HEK293 (cell line): ENCODE results near the gene EIF4G3.

Source experiments
- CTCF ChIA-PET: fragments of 350-600 bp; formaldehyde crosslinking; extraction: SDS; loops from one replicate; lab custom pipeline; 2021; ENCODE audit warnings: antibody characterized with exemption; lab: Yijun Ruan, JAX
- POLR2A ChIA-PET: fragments of 300-600 bp; formaldehyde crosslinking; extraction: SDS; loops from one replicate; lab custom pipeline; 2020; ENCODE audit warnings: antibody characterized with exemption, inconsistent platforms; lab: Yijun Ruan, JAX
- H3K27ac ChIP-seq: fragments of 200-500 bp; sonication (Bioruptor generic); 2 replicates; pipeline ENCODE4 v1.5.1; 2014; ENCODE audit warnings: low read depth, low read length, control low read depth, inconsistent platforms; ENCODE audit errors: extremely low read depth
- H3K36me3 ChIP-seq, 2 experiments: fragments of 200-500 bp in 1 of 2; sonication (Bioruptor generic) in 1 of 2; 1 replicate in 1 of 2; 2 replicates in 1 of 2; pipeline ENCODE4 v1.5.1; 2014 to 2017; ENCODE audit warnings: inconsistent platforms in 2 of 2, low read length in 2 of 2; ENCODE audit not compliant: control insufficient read depth in 2 of 2, insufficient read depth in 1 of 2
- H3K4me1 ChIP-seq: fragments of 200-500 bp; sonication (Bioruptor generic); 2 replicates; pipeline ENCODE4 v1.5.1; 2014; ENCODE audit warnings: mild to moderate bottlenecking, low read length, inconsistent platforms; ENCODE audit not compliant: control insufficient read depth, insufficient read depth
- H3K4me3 ChIP-seq: 2 replicates; pipeline ENCODE4 v1.5.1; 2011; ENCODE audit warnings: low read depth, mild to moderate bottlenecking, control low read depth, low read length, moderate library complexity
- H3K9me3 ChIP-seq: fragments of 200-500 bp; sonication (Bioruptor generic); 2 replicates; pipeline ENCODE4 v1.5.1; 2014; ENCODE audit warnings: low read depth, low read length, inconsistent platforms; ENCODE audit not compliant: control insufficient read depth, insufficient read depth
- MZF1 ChIP-seq: fragments of 450-650 bp; formaldehyde crosslinking; IDR thresholded peaks from 2 replicates; pipeline ENCODE4 v1.5.1; 2017; ENCODE audit warnings: missing biosample characterization, missing genetic modification characterization, borderline replicate concordance
- TRIM28 ChIP-seq: IDR thresholded peaks from 2 replicates; pipeline ENCODE4 v1.6.1; 2011; ENCODE audit warnings: low read length, control low read depth, borderline replicate concordance
- ZBTB20 ChIP-seq: fragments of 450-650 bp; formaldehyde crosslinking; IDR thresholded peaks from 2 replicates; pipeline ENCODE4 v1.5.1; 2016; ENCODE audit warnings: missing biosample characterization, missing genetic modification characterization
- ZNF133 ChIP-seq: fragments of 450-650 bp; formaldehyde crosslinking; IDR thresholded peaks from 2 replicates; pipeline ENCODE4 v1.5.1; 2016; ENCODE audit warnings: missing biosample characterization, missing genetic modification characterization
- ZNF146 ChIP-seq: fragments of 450-650 bp; formaldehyde crosslinking; IDR thresholded peaks from 2 replicates; pipeline ENCODE4 v1.5.1; 2016; ENCODE audit warnings: missing biosample characterization, missing genetic modification characterization
- ZNF394 ChIP-seq: fragments of 450-650 bp; formaldehyde crosslinking; IDR thresholded peaks from 2 replicates; pipeline ENCODE4 v1.5.1; 2016; ENCODE audit warnings: missing biosample characterization, missing genetic modification characterization, mild to moderate bottlenecking, moderate library complexity, borderline replicate concordance
- ZNF530 ChIP-seq: fragments of 450-650 bp; formaldehyde crosslinking; IDR thresholded peaks from 2 replicates; pipeline ENCODE4 v1.5.1; 2016; ENCODE audit warnings: low read depth, missing biosample characterization, missing genetic modification characterization
- ZNF549 ChIP-seq: fragments of 450-650 bp; IDR thresholded peaks from 2 replicates; pipeline ENCODE4 v1.5.1; 2018; ENCODE audit warnings: missing biosample characterization, missing genetic modification characterization, mild to moderate bottlenecking, inconsistent platforms, moderate library complexity
- ZNF600 ChIP-seq: fragments of 450-650 bp; formaldehyde crosslinking; IDR thresholded peaks from 2 replicates; pipeline ENCODE4 v1.5.1; 2016; ENCODE audit warnings: missing biosample characterization, missing genetic modification characterization
- ZNF677 ChIP-seq: fragments of 450-650 bp; IDR thresholded peaks from 2 replicates; pipeline ENCODE4 v1.5.0; 2018; ENCODE audit warnings: missing biosample characterization, mild to moderate bottlenecking, missing genetic modification characterization, moderate library complexity
- ZSCAN16 ChIP-seq: fragments of 450-650 bp; formaldehyde crosslinking; IDR thresholded peaks from 2 replicates; pipeline ENCODE4 v1.5.1; 2016; ENCODE audit warnings: missing biosample characterization, missing genetic modification characterization
- TF ChIP-seq, protein P1 (sequence below): fragments of 450-650 bp; formaldehyde crosslinking; IDR thresholded peaks from 2 replicates; pipeline ENCODE4 v1.5.1; 2016; ENCODE audit warnings: missing biosample characterization, missing genetic modification characterization
- TF ChIP-seq, protein P2 (sequence below): fragments of 450-650 bp; formaldehyde crosslinking; IDR thresholded peaks from 2 replicates; pipeline ENCODE4 v1.5.1; 2016; ENCODE audit warnings: missing biosample characterization, missing genetic modification characterization
- TF ChIP-seq, protein P3 (sequence below): fragments of 450-650 bp; IDR thresholded peaks from 2 replicates; pipeline ENCODE4 v1.5.1; 2018; ENCODE audit warnings: missing biosample characterization, missing genetic modification characterization
- TF ChIP-seq, protein P4 (sequence below): fragments of 450-650 bp; formaldehyde crosslinking; IDR thresholded peaks from 2 replicates; pipeline ENCODE4; 2016; ENCODE audit warnings: missing biosample characterization, missing genetic modification characterization

Gene EIF4G3

DNA sequence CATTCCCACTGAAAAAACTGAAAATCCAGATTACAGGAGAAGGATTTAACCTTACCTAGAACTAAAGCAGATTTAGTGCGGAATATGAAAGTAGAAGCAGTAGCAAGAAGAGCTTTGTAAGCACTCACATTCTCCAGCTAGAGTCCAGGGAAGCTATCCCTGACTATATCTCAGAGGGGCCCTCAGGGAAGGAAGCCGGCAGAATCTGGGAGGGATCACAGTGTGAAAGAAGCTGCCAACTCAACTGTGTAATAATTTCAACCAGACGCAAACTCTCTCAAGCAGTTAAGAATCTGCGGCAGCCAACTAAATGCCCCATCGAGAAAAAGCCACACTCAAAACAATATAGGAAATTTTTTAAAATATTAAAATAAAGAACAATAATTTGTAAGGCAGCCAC, 163.8 kb downstream of the EIF4G3 start (continued):
- TF ChIP-seq ZNF600 (tag by site-specific recombination) (0 out of 2 replicates have a peak, but pooled peaks have one; percentile 35), ZNF530 (no peak), ZBTB20 (tag by site-specific recombination) (peak; percentile 42; the same call in 1 of the 2 replicates), MZF1 (tag by site-specific recombination) (0 out of 2 replicates have a peak, but pooled peaks have one; percentile 29), TRIM28 (0 out of 2 replicates have a peak, but pooled peaks have one; percentile 9)

DNA sequence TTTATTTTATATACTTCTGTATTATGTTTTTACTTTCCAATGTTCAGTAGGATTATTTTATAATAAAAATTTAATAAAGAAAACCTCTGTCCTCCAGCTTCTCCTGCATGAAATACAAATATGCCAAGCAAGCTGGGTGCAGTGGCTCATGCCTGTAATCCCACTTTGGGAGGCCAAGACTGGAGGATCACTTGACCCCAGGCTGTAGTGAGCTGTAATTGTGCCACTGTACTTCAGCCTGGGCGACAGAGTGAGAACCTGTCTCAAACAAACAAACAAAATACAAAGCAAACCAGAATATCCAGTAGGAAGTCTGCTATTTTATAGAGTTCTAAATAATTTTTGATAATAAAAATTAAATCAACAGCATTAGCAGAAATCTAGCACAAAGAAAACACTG, 168.8 kb downstream of the EIF4G3 start:
- Histone ChIP-seq H3K4me1 (peaks cover 7% of the 10 kb centered on the region; the same call in 1 of the 2 replicates), H3K9me3 (no peaks in the 10 kb centered on the region), H3K36me3 (no peaks in the 10 kb centered on the region), H3K4me3 (no peak overlapping the region), H3K27ac (no peak overlapping the region)
- ChIA-PET POLR2A (no interaction called here), CTCF (interaction anchor here (0.6 kb wide), 1 partner anchor 269 kb away, joined by 3 read pairs; no protein-coding TSS in a partner anchor)
- TF ChIP-seq, protein P1, sequence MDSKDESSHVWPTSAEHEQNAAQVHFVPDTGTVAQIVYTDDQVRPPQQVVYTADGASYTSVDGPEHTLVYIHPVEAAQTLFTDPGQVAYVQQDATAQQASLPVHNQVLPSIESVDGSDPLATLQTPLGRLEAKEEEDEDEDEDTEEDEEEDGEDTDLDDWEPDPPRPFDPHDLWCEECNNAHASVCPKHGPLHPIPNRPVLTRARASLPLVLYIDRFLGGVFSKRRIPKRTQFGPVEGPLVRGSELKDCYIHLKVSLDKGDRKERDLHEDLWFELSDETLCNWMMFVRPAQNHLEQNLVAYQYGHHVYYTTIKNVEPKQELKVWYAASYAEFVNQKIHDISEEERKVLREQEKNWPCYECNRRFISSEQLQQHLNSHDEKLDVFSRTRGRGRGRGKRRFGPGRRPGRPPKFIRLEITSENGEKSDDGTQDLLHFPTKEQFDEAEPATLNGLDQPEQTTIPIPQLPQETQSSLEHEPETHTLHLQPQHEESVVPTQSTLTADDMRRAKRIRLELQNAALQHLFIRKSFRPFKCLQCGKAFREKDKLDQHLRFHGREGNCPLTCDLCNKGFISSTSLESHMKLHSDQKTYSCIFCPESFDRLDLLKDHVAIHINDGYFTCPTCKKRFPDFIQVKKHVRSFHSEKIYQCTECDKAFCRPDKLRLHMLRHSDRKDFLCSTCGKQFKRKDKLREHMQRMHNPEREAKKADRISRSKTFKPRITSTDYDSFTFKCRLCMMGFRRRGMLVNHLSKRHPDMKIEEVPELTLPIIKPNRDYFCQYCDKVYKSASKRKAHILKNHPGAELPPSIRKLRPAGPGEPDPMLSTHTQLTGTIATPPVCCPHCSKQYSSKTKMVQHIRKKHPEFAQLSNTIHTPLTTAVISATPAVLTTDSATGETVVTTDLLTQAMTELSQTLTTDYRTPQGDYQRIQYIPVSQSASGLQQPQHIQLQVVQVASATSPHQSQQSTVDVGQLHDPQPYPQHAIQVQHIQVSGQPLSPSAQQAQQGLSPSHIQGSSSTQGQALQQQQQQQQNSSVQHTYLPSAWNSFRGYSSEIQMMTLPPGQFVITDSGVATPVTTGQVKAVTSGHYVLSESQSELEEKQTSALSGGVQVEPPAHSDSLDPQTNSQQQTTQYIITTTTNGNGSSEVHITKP: no peak
- TF ChIP-seq ZSCAN16 (tag by site-specific recombination) (no peak), ZNF394 (tag by site-specific recombination) (no peak), ZNF146 (tag by site-specific recombination) (no peak), ZNF549 (no peak), ZNF677 (tag by site-specific recombination) (no peak), ZNF133 (tag by site-specific recombination) (no peak)
- TF ChIP-seq, protein P2, sequence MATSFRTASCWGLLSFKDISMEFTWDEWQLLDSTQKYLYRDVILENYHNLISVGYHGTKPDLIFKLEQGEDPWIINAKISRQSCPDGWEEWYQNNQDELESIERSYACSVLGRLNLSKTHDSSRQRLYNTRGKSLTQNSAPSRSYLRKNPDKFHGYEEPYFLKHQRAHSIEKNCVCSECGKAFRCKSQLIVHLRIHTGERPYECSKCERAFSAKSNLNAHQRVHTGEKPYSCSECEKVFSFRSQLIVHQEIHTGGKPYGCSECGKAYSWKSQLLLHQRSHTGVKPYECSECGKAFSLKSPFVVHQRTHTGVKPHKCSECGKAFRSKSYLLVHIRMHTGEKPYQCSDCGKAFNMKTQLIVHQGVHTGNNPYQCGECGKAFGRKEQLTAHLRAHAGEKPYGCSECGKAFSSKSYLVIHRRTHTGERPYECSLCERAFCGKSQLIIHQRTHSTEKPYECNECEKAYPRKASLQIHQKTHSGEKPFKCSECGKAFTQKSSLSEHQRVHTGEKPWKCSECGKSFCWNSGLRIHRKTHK (tag by site-specific recombination): no peak
- TF ChIP-seq, protein P3, sequence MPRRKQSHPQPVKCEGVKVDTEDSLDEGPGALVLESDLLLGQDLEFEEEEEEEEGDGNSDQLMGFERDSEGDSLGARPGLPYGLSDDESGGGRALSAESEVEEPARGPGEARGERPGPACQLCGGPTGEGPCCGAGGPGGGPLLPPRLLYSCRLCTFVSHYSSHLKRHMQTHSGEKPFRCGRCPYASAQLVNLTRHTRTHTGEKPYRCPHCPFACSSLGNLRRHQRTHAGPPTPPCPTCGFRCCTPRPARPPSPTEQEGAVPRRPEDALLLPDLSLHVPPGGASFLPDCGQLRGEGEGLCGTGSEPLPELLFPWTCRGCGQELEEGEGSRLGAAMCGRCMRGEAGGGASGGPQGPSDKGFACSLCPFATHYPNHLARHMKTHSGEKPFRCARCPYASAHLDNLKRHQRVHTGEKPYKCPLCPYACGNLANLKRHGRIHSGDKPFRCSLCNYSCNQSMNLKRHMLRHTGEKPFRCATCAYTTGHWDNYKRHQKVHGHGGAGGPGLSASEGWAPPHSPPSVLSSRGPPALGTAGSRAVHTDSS: no peak
- TF ChIP-seq, protein P4, sequence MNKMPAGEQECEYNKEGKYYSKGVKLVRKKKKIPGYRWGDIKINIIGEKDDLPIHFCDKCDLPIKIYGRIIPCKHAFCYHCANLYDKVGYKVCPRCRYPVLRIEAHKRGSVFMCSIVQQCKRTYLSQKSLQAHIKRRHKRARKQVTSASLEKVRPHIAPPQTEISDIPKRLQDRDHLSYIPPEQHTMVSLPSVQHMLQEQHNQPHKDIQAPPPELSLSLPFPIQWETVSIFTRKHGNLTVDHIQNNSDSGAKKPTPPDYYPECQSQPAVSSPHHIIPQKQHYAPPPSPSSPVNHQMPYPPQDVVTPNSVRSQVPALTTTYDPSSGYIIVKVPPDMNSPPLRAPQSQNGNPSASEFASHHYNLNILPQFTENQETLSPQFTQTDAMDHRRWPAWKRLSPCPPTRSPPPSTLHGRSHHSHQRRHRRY (tag by site-specific recombination): no peak
